Left lung (tissue), 10 donors: ENCODE results near the gene ANKS3. TPM values are rescaled to one million over a fixed set of nuclear protein-coding genes. Genes with fewer than 3 reads are reported as not detected.
"Not testable (repeated sequence)": the region's sequence is repeated elsewhere in the genome, so short reads cannot be mapped to it uniquely, and the experiment has no call there.

ENCODE experiments used
- ATAC-seq: fragments of 200-7000 bp; cut with Tn5 transposase; one replicate; pipeline ENCODE4 v1.9.1; 2020; ENCODE audit warnings: moderate library complexity
- DNase-seq, 4 donors: peaks; one replicate each; pipeline ENCODE4 v3.0.0-alpha.2; 2013 to 2020
- H3K27ac ChIP-seq, 2 donors: fragments of 200-600 bp; sonication (generic) in 1 of 2; one replicate each; pipeline versions ENCODE4 v1.5.0 to v1.8.0; 2020 to 2021
- H3K27me3 ChIP-seq, 2 donors: fragments of 200-600 bp; sonication (generic) in 1 of 2; one replicate each; pipeline versions ENCODE4 v1.5.0 to v1.8.0; 2020 to 2021
- H3K36me3 ChIP-seq, 2 donors: fragments of 200-600 bp; sonication (generic) in 1 of 2; one replicate each; pipeline versions ENCODE4 v1.5.0 to v1.8.0; 2020 to 2021
- H3K4me1 ChIP-seq, 2 donors: fragments of 200-600 bp; one replicate each; pipeline ENCODE4 v1.8.0; 2021
- H3K4me3 ChIP-seq, 2 donors: fragments of 200-600 bp; sonication (generic) in 1 of 2; one replicate each; pipeline versions ENCODE4 v1.5.0 to v1.8.0; 2020 to 2021; ENCODE audit warnings: mild to moderate bottlenecking in 1 of 2
- H3K9me3 ChIP-seq, 2 donors: fragments of 200-600 bp; sonication (generic) in 1 of 2; one replicate each; pipeline versions ENCODE4 v1.5.0 to v1.8.0; 2020 to 2021
- CTCF ChIP-seq, 2 donors: fragments of 200-600 bp; sonication (generic) in 1 of 2; IDR thresholded peaks; one replicate each; pipeline versions ENCODE4 v1.5.0 to v1.8.0; 2021; ENCODE audit warnings: antibody characterized with exemption in 2 of 2
- intact Hi-C, 2 donors: fragments of 100-400 bp; cut with DNase I; formaldehyde crosslinking; loops; one replicate each; pipeline versions ENCODE4 v1.11.2 to v1.14.2; 2022
- polyA plus RNA-seq, 6 donors: library from polyadenylated mRNA; unstranded; fragments of 120-200 nt; gene quantifications; one replicate each; pipeline ENCODE4 v1.2.1, GENCODE V29; 2013; ENCODE audit not compliant: insufficient read length in 6 of 6
- total RNA-seq, 2 donors: library from RNA; stranded (reverse); fragmentation: NEBNext Ultra II Directional; extraction: Animal tissue kit (Norgen Biotek cat#: 25700); gene quantifications; one replicate each; pipeline ENCODE4 v1.2.1, GENCODE V29; 2021
- donor health status: DM: no; HTN: yes; CAD: no.
- donor health status: DM: no; HTN: no; CAD: no.

ANKS3 gene
- total and polyA plus RNA-seq, 8 donors, result 16.1 to 32.8 (median 26.7) TPM

DNA sequence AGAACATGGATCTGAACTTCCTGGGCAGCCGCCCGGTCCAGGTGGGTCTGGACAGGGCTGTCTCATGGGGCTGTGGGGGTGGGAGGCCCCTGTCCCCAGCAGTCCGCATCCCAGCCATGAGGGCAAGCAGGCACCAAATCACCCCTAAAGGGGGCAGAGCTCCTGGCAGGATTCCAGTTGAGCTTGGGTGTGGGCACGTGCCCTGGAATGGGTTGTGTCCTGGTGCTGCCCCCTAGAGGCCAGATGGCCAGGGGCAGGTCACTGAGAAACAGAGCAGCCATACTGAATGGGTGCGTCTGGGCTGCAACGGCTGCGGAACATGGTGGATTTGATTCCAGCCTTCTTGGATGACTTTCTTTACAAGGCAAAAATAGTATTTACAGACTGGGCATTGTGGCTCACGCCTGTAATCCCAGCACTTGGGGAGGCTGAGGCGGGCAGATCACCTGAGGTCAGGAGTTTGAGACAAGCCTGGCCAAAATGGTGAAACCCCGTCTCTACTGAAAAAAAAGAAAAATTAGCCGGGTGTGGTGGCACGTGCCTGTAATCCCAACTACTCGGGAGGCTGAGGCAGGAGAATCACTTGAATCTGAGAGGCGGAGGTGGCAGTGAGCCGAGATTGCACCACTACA lies 83.5 kb downstream of the ANKS3 start:
- Histone ChIP-seq H3K36me3 (peaks cover 0 to 74% of the 10 kb centered on the region in 2 donors), H3K4me1 (peaks cover 4 to 11% of the 10 kb centered on the region in 2 donors)
- ATAC-seq, H3K27ac ChIP-seq, H3K4me3 ChIP-seq, H3K27me3 ChIP-seq, H3K9me3 ChIP-seq, intact Hi-C loops: not testable (repeated sequence)
- peak in 2 of 4 donors; percentile 45 to 89 for DNase-seq
- peak; percentile 49 to 83 for TF ChIP-seq CTCF (IDR thresholded peaks at IDR 0.05)

- no peak for TF ChIP-seq CTCF (IDR thresholded peaks at IDR 0.05)
- Histone ChIP-seq H3K36me3 (peaks cover 0 to 70% of the 10 kb centered on the region in 2 donors), H3K4me3 (no peak overlapping the region), H3K4me1 (peaks cover 4 to 7% of the 10 kb centered on the region in 2 donors), H3K27me3 (no peaks in the 10 kb centered on the region), H3K9me3 (no peaks in the 10 kb centered on the region), H3K27ac (no peak overlapping the region)
- ATAC-seq (no peak), DNase-seq (no peak)
- intact Hi-C loops, result no loop called here
These were observed 84.2 kb downstream of the ANKS3 start for GRCh38 chr16:4649744-4650442.

GRCh38 chr16:4648917-4649316 lies 85.2 kb downstream of the ANKS3 start:
- peaks cover 0 to 61% of the 10 kb centered on the region in 2 donors for H3K36me3 ChIP-seq
- no peaks in the 10 kb centered on the region for H3K9me3 ChIP-seq
- peaks cover 4 to 7% of the 10 kb centered on the region in 2 donors for H3K4me1 ChIP-seq
- intact Hi-C loops, result no loop called here
- no peak overlapping the region for H3K27ac ChIP-seq
- no peaks in the 10 kb centered on the region for H3K27me3 ChIP-seq
- no peak overlapping the region for H3K4me3 ChIP-seq
- DNase-seq, result no peak
- no peak for TF ChIP-seq CTCF (IDR thresholded peaks at IDR 0.05)
- no peak for ATAC-seq

DNA sequence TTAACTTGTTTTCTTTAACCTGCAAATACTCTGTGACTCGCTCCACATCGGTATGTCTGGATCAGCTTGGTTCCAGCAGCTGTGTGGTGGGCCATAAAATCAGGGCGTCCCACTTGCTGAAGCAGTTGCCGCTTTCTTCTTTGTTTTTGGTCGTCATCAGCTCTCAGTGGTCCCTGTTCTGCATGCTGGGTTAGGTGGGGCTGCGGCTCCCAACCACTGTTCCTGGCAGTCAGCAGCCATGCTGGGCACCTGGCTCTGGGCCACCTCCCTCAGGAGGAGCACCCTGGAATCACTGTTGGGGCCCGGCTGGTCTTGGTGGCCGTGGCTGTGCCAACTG lies 86.5 kb downstream of the ANKS3 start:
- Histone ChIP-seq H3K4me1 (peaks cover 3 to 4% of the 10 kb centered on the region in 2 donors), H3K27ac (no peak overlapping the region), H3K36me3 (peaks cover 0 to 48% of the 10 kb centered on the region in 2 donors), H3K4me3 (no peak overlapping the region), H3K27me3 (no peaks in the 10 kb centered on the region), H3K9me3 (no peaks in the 10 kb centered on the region)
- DNase-seq (no peak), ATAC-seq (no peak)
- no peak for TF ChIP-seq CTCF (IDR thresholded peaks at IDR 0.05)
- intact Hi-C loops, result no loop called here

GRCh38 chr16:4646773-4647643 lies 87.1 kb downstream of the ANKS3 start:
- no peak for TF ChIP-seq CTCF (IDR thresholded peaks at IDR 0.05)
- no peak overlapping the region for H3K4me3 ChIP-seq
- ATAC-seq, result no peak

More at GRCh38 chr16:4646773-4647643, 87.1 kb downstream of the ANKS3 start:
- Histone ChIP-seq H3K27me3 (no peaks in the 10 kb centered on the region), H3K27ac (no peak overlapping the region), H3K36me3 (peaks cover 0 to 41% of the 10 kb centered on the region in 2 donors), H3K9me3 (no peaks in the 10 kb centered on the region), H3K4me1 (peaks cover 0 to 2% of the 10 kb centered on the region in 2 donors)
- intact Hi-C loops, result no loop called here
- DNase-seq, result no peak
